Upper lobe of left lung (tissue), 4 donors: ENCODE results near the gene KLF3.

Experiments used
- EP300 ChIP-seq, 4 donors: sonication (generic); formaldehyde crosslinking; IDR thresholded peaks; one replicate each; pipeline ENCODE4 v1.5.1; 2017; ENCODE audit warnings: antibody characterized with exemption in 4 of 4, control low read depth in 2 of 4
- POLR2A ChIP-seq, 4 donors: fragments of 450-650 bp; IDR thresholded peaks; one replicate each; pipeline ENCODE4 v1.5.1; 2016 to 2017; ENCODE audit warnings: antibody characterized with exemption in 4 of 4, mild to moderate bottlenecking in 2 of 4
- POLR2AphosphoS5 ChIP-seq, 2 donors: sonication (generic); formaldehyde crosslinking; IDR thresholded peaks; one replicate each; pipeline ENCODE4 v1.5.1; 2017; ENCODE audit warnings: antibody characterized with exemption in 2 of 2
- TF ChIP-seq, protein P1 (sequence below), 6 experiments: fragments of 450-650 bp in 4 of 6; fragments of 200-600 bp in 2 of 6; sonication (generic) in 2 of 6; IDR thresholded peaks; one replicate each; pipeline ENCODE4 v1.5.1; 2016 to 2019; ENCODE audit warnings: antibody characterized with exemption in 6 of 6

DNA sequence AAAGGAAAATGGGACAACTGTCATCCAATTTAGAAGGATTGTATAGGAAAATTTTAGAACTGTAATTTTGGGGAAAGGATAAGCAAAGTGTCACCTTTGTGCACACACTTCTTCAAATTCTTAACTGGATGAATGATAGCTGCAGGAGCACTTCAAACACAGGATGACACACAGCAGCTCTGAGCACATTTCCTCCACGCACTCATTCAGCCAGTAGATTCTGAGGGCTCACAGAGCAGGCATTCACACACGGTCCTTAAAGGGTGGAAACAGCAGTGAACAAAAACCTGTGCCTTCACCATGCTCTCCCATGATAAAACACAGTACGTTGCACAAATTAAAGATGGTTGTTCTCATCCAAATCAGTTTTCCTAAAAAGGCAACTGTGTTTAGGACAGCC, 38.5 kb upstream of the KLF3 start:
- TF ChIP-seq, protein P1, sequence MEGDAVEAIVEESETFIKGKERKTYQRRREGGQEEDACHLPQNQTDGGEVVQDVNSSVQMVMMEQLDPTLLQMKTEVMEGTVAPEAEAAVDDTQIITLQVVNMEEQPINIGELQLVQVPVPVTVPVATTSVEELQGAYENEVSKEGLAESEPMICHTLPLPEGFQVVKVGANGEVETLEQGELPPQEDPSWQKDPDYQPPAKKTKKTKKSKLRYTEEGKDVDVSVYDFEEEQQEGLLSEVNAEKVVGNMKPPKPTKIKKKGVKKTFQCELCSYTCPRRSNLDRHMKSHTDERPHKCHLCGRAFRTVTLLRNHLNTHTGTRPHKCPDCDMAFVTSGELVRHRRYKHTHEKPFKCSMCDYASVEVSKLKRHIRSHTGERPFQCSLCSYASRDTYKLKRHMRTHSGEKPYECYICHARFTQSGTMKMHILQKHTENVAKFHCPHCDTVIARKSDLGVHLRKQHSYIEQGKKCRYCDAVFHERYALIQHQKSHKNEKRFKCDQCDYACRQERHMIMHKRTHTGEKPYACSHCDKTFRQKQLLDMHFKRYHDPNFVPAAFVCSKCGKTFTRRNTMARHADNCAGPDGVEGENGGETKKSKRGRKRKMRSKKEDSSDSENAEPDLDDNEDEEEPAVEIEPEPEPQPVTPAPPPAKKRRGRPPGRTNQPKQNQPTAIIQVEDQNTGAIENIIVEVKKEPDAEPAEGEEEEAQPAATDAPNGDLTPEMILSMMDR (IDR thresholded peaks at IDR 0.05), result no peak
- TF ChIP-seq EP300 (IDR thresholded peaks at IDR 0.05) (no peak), POLR2A (IDR thresholded peaks at IDR 0.05) (no peak), POLR2AphosphoS5 (IDR thresholded peaks at IDR 0.05) (no peak)
